Dermis microvascular lymphatic vessel endothelial cell (primary cell): ENCODE data around the gene OTOS. TPM values are rescaled to one million over a fixed set of nuclear protein-coding genes. Genes with fewer than 3 reads are reported as not detected.

ENCODE experiments used
- DNase-seq, 2 donors: peaks; one replicate each; pipeline versions ENCODE4 v3.0.0 to v3.0.0-alpha.2; 2010; ENCODE audit warnings: low read depth in 2 of 2
- total RNA-seq: library from RNA; depleted of rRNA; stranded (reverse); fragments of >200 nt; gene quantifications from 2 replicates; pipeline ENCODE4 v1.2.1, GENCODE V29; 2014

The OTOS gene
- total RNA-seq, 1 donor from 2014 or later, result not detected

DNA sequence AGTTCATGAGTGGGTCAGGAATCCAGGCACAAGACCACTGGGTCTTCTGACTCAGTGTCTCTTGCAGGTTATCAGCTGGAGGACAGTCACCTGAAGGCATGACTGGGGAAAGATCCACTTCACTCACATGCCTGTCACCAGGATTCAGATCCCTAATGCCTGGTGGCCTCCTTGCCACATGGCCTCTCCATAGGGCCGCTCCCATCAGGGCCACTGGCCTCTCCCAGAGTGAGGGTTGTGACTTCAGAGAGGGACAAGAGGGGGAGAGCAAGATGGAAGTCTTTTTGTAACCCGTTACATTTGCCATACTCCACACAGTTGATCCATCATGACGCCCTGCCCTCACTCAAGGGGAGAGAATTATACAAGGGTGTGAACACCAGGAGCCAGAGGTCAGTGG, 13.0 kb upstream of the OTOS start:
- DNase-seq, result no peak

DNA sequence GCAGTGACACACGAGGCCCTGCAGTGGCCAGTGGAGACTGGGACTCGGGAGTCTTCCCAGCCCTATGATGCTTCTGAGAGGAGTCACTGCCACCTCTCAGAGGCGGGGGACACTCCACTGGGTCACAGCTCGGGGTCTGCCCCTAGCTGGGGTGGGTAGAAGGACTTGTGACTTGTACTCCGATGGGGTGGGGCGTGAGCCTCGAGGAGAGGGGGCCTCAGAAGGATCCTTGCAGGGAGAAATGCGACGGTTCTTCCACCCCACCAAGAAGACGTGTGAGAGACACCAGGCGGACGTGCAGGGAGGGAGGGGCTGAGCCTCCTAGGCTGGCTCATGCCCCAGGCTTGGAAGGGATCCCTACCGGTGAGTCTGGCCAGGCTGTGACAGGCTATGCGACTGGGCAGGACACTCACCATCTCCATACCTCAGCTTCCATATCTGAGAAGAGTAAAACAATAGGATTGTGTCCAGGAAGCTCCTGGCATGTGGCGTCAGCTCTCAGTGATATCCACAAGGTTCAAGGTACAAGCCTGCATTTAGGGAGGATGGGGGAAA, 11.1 kb upstream of the OTOS start:
- DNase-seq, result no peak

DNA sequence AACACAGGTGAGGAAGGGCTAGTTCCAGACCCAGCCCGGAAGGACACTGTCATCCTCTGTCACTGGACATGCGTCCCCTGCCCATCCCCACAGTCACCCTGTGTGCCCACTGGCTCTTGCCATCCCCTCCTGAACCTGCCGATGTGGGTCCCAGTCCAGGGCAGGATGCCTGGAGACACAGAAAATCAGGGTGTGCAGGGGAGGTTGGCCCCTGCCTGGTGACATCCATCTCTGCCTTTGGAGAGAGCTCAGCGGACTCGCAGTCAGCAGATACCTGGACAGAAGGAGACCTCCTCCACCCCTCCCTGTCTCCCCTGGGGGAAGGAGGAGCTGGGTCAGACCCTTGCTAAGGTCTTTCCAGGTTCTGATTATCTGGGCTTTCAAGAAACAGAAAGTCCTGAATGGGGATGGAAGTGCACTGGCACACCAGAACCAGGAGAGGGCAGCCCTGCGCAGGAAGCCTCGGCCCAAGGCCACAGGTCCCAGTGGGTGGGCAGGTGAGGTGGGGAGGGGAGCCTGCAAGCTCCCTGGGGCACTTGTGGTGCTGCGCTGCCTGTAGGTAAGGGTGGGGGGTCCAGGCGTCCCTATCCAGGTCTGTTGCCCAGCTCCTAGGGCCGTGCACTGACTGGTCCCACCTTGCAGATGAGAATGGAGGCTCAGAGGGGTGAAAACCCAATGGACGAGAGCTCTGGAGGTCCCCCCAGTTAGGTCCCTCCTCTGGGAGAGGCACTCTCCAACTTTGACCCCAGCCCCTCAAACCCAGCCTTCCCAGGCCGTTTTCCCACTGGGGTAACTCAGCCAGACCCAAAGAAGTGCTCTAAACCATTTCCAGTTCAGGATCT, 9.7 kb upstream of the OTOS start:
- peak in 1 of 2 donors; percentile 32 for DNase-seq

DNA sequence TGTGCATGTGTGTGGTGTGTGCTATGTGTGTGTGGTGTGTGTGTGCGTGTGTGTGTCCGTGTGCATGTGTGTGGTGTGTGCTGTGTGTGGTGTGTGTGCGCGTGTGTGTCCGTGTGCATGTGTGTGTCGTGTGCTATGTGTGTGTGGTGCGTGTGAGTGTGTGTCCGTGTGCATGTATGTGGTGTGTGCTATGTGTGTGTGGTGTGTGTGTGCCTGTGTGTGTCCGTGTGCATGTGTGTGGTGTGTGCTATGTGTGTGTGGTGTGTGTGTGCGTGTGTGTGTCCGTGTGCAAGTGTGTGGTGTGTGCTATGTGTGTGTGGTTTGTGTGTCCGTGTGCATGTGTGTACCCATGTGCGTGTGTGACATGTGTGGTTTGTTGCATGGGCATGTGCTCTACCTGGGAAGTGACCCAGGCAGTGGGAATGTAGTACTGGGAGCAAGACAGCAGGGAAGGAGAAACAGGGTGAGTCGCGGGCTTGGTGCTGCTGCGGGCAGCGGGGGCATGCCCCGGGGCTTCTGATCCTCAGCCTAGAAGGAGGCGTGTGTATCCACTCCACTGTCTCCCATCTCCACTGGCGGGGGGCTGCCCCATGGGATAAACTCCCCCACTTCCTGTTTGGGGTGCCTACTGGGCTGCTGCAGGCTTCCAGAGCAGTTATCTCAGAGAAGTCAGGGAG, 7.6 kb upstream of the OTOS start:
- no peak for DNase-seq

DNA sequence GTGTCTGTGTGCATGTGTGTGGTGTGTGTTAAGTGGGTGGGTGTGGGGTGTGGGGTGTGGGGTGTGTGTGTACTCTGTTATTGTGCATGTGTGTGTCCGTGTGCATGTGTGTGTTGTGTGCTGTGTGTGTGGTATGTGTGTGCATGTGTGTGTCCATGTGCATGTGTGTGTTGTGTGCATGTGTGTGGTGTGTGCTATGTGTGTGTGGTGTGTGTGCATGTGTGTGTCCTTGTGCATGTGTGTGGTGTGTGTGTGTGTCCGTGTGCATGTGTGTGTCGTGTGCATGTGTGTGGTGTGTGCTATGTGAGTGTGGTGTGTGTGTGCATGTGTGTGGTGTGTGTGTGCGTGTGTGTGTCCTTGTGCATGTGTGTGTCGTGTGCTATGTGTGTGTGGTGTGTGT, 6.9 kb upstream of the OTOS start:
- DNase-seq, result no peak

DNA sequence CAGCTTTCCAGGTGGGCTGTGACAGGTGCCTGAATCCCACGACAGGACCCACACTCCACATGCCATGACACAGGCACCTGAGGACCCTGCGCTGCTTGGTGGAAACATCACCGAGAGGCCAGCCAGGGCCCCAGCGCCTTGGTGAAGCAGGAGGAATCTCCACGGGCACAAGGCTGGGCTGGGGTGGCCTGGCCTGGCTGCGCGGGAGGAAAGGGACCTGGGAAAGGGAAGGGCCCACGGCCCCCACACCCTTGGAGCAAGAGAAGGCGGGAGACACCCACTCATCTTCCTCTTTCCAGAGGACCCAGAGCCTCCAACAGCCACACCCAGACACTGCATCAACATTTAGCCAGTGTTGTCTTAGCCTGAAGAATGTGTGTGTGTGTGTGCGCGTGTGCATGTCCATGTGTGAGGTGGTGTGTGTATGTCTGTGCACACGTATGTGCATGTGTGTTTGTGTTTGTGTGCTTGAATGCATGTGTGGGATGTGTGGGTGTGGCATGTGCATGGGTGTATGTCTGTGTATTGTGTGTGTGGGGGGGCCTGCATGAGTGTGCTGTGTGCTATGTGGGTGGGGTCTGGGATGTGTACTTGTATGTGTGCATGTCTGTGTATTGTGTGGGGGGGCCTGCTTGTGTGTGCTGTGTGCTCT, 6.3 kb upstream of the OTOS start:
- no peak for DNase-seq

DNA sequence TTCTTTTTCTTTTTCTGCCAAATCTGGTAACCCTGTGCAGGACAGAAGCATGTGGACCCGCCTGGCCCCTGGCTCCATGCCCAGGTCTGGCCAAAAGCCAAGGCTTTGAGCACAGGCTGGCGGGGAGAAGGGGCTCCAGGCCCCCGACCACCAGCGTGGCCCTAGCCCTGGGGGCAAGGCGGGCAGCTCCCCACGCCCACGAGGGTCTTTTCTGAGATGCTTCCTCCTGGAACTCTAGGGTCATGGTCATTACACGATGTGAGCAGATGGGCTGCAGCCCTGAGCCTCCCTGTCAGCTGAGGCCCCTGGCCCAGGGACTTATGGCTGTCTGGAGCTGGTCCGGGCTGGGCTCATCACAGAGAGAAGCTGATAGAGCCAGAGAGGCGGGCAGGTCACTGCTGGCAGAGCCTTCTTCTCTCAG, 5.7 kb upstream of the OTOS start:
- DNase-seq, result no peak

DNA sequence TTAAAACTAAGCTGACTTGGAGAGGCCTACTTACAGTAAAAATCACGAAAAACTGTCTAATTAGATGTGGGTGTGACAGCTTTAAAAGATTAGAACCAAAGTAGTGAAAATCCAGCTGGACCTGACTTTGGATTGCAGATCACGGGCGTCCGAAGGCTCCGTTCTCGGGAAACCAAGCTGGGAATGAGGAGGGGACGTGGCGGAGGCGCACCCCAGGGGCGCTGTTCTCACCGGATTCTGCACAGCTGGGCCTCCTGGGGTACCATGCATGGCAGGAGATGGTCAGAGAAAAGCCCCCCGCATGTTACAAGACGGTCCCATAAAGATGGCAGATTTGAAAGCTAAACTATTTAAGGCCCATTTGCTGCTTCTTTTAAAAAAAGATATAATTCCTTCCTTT, 5.0 kb upstream of the OTOS start:
- DNase-seq, result no peak

DNA sequence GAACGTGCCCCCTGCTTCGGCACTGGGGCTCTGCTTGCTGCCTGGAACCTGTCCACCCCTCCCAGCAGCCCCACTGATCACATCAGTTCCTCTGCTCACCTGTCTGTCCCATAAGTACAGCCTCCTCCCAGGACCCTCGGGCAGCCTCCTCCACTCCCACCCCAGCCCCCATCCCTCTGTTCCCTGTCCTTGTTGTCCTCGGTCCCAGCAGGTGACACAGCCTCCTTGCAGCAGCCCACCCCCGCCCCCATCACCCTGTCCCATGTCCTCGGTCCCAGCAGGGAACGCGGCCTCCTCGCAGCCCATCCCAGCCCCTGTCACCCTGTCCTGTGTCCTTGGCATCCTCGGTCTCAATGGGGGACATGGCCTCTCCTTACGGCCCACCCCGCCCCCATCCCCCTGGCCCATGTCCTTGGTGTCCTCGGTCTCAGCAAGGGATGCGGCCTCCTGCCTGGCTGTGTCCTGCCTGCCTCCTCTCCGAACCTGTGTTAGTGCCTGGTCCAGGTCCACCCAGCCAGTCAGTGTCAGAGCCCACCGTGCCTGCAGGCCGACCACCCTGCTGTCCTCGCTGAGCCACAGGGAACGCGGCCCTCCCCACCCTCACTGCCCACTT, 4.3 kb upstream of the OTOS start:
- DNase-seq, result no peak

DNA sequence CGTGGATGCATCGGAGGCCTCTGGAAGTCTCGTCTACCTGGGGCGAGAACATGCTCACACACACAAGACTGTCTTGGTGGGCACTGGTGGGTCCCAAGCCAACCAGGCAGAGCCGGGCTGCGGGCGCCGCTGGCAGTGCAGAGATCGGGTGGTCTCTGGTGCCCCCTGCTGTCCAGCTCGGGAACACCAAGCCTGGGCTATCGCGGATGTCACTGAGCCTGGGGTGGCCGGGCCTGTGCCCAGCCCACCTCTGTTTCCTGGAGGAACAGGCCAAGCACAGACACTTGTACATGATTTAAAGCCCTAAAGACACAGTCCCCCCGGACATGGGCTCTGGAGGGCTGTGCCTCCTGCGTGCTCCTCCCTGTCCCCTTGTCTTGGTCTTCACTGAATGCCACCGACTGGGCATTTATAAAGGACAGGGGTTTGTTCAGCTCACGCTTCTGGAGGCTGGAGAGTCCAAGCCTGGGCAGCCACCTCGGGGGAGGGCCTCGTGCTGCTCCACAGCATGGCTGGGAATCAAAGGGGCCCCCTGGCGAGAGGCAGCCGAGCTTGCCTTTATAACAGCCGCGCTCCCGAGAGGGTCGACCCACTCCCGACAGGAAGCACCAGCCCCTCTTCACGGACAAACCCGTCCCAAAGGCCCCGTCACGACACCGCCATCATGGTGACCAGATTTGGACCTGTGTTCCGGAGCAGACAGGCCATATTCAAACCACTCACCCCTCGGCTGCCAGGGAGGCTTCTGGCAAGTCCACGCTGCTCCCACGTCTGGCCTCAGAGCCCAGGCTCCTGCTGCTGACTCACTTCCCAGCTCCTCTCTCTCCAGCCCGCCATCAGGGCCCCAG, 3.6 kb upstream of the OTOS start:
- peak; percentile 10 to 47 for DNase-seq

DNA sequence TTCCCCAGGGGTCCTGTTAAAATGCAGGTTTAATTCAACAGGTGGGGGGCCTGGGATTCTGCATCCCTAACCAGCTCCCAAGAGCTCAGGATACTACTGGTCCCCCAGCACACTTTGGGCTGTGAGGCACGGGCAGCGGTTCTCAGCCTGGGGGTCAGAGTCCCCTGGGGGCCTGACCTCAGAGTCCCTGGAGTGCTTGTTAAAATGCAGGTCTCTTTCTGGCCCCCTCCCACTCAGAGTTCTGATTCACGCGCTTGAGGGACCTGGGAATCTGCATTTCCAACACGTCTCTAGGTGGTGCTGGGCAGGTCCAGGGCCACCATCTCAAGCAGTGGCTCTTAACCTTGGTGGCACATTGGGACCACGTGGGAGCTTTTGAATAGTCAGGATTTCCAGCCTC, 2.8 kb upstream of the OTOS start:
- no peak for DNase-seq

DNA sequence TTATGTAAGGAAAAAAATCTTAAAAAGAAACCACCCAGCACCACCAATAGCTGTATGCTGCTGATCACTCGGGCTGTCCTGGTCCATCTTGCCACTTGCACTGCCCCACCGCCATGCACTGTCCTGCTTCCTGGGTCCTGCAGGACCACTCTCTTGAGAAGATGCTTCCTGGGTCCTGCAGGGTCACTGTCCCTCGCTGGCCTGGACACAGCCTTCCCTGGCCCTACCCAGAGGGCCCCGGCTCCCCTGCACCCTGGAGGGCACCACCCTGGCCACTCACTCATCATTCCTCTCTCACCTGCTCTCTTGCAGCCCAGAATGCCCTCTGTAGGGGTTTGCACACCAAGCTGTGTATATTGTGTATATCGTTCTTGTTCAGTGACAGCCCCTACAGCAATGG, 2.4 kb upstream of the OTOS start:
- no peak for DNase-seq

DNA sequence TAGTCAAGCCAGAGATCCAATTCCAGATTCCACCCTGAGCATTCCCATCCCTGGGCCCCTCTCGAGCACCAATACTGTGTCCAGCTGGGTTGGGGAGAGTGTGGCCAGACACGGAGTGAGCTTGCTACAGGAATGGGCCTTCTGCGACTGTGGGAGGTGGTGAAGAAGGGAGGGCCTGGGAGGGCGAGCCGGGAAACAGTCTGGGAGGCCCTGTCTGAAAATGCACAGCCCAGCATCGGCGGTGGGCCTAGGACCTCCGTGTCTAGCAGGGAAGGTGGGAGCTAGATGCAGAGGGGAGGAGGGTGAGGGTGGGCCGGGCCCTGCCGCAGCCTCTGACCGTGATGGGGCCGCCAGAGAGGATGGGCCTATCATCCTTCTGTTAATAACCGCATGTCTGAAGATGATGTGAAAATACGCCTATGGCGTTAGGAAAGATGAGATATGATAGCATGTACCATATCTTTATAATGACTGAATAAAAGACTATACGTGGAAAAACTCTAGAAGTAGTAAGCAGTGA, 1.9 kb upstream of the OTOS start:
- DNase-seq, result no peak

DNA sequence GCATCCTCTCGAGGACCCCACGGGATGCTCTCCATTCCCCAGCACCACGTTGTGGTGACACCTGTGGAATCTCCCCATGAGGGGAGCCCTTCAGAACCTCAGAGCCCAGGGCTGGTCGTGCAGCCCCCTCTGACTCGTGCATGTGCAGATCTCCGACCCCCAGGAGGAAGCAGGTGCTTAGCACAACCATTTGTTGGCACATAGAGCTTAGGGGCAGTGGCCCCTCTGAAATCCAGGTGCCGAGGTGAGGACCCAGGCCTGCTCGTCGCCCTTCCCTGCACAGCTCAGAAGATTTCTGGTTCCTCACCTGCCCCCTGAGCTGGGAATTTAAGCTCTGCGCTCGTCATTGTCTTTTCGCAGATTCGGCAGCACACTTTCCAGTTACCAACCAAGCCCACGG, 1.3 kb upstream of the OTOS start:
- no peak for DNase-seq

DNA sequence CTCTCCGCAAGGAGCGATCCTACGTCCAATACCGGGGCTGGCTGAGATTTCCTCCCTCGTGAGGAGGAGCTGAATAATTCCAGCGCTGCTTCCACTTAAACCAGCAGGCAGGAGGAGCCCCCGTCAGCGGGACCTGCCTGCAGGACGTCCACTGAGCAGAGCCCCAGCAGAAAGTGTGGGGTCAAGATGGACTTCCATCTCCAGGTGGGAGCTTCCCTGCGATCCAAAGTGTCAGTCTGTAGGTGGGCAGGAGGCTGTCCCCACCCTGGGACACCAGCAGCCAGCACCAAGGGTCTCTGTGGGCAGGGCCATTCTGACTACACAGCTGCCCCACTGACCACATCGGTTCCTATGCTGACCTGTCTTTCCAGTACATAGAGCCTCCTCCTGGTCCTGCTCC, 462 bp upstream of the OTOS start:
- no peak for DNase-seq

DNA sequence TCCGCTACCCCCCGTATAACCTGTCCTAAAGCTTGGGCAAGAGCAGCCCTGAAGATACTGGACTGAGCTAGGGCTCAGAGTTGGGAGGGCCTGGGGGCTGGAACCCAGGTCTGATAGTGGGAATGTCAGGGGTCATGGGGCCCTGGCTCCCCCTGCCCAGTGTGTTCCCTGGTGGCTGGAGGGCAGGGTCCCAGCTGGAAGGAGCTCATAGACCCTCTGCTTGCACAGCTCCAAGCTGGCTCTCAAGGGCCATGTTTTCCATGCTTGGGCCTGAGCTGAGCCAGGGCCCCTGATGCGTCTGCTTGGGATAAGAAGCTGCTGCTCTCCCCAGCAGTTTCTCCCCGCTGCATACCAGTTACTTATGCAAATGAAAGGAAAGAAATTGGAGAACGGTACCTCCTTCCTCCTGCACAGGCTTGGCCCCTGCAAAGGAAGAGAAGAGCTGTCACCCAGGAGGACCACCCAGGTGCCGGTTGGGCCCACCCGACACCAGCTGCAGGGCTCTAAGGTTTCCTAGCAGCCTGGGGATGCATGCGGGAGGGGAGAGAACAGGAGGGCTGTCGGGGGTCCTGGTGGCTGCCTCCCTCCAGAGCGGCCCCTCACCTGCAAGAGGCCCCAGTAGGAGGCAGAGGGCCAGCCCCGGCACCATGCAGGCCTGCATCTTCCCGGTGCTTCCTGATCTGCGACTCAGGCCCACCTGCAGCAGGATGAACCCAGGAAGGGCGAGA, 628 bp downstream of the OTOS start:
- no peak for DNase-seq

DNA sequence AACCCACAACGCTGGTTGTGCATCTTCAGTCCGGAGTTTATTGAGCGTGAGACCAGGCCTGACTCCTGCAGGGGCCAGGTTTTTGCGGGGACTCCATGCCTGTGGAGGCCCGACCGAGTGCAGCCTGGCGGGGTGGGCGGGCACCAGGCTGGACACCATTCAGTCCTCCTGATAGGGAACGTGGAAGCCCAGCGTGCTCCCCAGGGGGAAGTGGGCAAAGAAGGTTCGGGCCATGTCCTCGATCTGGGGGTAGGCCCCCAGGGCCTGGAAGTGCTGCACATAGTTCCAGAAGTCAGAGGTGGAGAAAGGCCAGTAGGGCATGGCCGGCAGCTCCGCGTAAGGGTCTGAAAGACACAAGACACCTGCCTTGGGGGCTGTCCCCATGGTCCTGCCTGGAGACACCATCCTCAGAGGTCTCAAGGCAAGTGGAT, 1.4 kb downstream of the OTOS start:
- no peak for DNase-seq

DNA sequence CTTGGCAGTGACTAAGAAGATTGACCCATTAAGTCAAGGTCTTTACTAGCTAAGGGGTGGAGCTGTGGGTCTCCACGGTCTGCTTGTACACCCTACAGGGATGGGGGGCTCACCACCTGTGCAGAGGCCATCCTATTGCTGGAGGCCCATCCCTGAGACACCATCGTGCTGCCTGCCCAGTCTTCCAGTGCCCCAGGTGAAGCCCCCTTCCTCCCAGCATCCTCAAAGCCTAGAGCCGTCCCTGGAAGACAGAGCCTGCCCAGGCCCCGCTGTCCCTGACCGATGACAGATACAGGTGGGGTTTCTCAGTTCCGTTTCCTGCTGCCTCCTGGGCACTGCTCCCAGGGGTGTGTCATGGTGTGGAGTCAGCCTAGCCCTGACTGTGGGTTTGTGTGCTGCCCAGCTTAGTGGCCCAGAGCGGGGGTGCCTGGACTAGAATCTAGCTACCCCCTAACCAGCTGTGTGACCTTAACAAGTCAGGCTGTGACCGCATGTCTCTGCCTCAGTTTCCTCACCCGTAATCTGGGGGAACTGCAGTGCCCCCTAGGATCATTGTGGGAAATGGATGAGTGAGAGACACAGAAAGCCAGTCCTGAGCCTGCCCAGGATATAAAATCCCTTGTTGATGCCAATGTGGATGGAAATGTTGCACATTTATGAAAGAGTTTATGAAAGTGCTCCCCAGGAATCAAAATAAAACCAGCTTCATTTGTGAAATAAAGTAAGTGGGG, 2.0 kb downstream of the OTOS start:
- DNase-seq, result no peak

DNA sequence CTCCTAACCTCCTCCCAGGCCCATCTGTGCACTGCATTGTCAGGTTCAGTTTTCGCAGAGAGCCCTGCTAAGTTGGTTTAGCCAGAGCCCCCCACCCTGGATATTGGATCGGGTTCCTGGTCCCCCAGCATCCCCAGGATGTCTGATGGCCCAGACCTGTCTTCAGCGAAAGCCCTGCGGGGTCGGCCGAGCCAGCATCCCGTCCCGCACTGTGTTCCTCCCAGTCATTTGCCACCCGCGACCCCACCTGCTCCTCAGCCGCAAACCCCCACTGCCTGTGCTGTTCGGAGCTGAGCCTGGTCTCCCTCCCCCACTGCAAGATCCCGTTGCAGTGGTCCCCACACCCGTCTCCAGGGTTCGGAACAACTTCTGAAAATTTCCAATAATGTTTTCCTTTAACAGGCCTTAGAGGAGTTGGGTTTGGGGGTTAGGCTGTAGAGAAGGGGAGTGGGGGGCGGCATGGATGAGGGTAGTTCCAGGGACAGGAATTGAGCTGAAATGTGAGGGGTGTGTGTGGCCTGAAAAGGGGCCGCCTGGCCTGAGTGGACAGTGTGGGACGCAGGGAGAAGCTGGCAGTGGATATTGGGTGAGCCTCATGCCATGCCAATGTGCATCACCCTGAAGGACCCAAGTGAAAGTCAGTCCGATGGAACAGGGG, 2.7 kb downstream of the OTOS start:
- no peak for DNase-seq
